H1 (cell line): ENCODE measurements around the gene UVRAG. TPM values are rescaled to one million over a fixed set of nuclear protein-coding genes. Genes with fewer than 3 reads are reported as not detected.
"Not testable (repeated sequence)": the region's sequence is repeated elsewhere in the genome, so short reads cannot be mapped to it uniquely, and the experiment has no call there.

Experiments used
- CTCF ChIA-PET: fragments of 300-600 bp; sonication (Branson Sonifier 250); formaldehyde crosslinking; loops from one replicate; lab custom pipeline; 2021; ENCODE audit not compliant: partially characterized antibody; lab: Charles Lee
- POLR2A ChIA-PET: fragments of 300-600 bp; sonication (Branson Sonifier 250); formaldehyde crosslinking; loops from one replicate; lab custom pipeline; 2021; ENCODE audit warnings: inconsistent platforms; ENCODE audit not compliant: partially characterized antibody; lab: Charles Lee
- DNase-seq, 2 experiments: peaks; one replicate each; pipeline versions ENCODE4 v3.0.0 to v3.0.0-alpha.2; 2010 to 2022; ENCODE audit warnings: low spot score in 2 of 2, low read depth in 1 of 2, mixed read lengths in 1 of 2
- FAIRE-seq: peaks from 2 replicates; lab custom pipeline; 2011; peaks lifted over from hg19 to GRCh38; lab: Jason Lieb, UNC
- H2AFZ ChIP-seq: 2 replicates; pipeline ENCODE4 v1.8.1; 2012; ENCODE audit warnings: low read length, inconsistent platforms
- H2AK5ac ChIP-seq: 2 replicates; pipeline ENCODE4 v1.6.1; 2013; ENCODE audit warnings: low read depth, low read length
- H2BK120ac ChIP-seq: replicated peaks from 2 replicates; pipeline ENCODE3; 2013; ENCODE audit warnings: low read depth, low read length, inconsistent platforms
- H2BK12ac ChIP-seq: 2 replicates; pipeline ENCODE4 v1.6.1; 2013; ENCODE audit warnings: low read depth, low read length
- H2BK15ac ChIP-seq: 2 replicates; pipeline ENCODE4 v1.6.1; 2013; ENCODE audit warnings: low read length
- H2BK20ac ChIP-seq: 2 replicates; pipeline ENCODE4 v1.6.1; 2013; ENCODE audit warnings: low read length
- H2BK5ac ChIP-seq: 2 replicates; pipeline ENCODE4 v1.6.1; 2013; ENCODE audit warnings: low read depth, low read length
- H3K14ac ChIP-seq: 2 replicates; pipeline ENCODE4 v1.6.1; 2013; ENCODE audit warnings: inconsistent platforms; ENCODE audit not compliant: insufficient read length
- H3K18ac ChIP-seq: 2 replicates; pipeline ENCODE4 v1.6.1; 2013; ENCODE audit warnings: low read length; ENCODE audit errors: extremely low read depth
- H3K23ac ChIP-seq: 2 replicates; pipeline ENCODE4 v1.6.1; 2013; ENCODE audit warnings: inconsistent platforms; ENCODE audit not compliant: insufficient read length
- H3K23me2 ChIP-seq: 2 replicates; pipeline ENCODE4 v1.6.1; 2013; ENCODE audit warnings: low read depth, low read length
- H3K27ac ChIP-seq: 2 replicates; pipeline ENCODE4 v1.6.1; 2011; ENCODE audit warnings: low read depth, low read length, inconsistent platforms
- H3K27me3 ChIP-seq, 4 experiments: replicated peaks in 1 of 4; 1 replicate in 1 of 4; 2 replicates in 3 of 4; pipeline versions ENCODE4 v1.6.1 to v1.8.1; 2011 to 2013; ENCODE audit warnings: low read length in 3 of 4, mild to moderate bottlenecking in 3 of 4, inconsistent platforms in 2 of 4, mixed read lengths in 2 of 4, moderate library complexity in 1 of 4; ENCODE audit not compliant: control insufficient read depth in 3 of 4, insufficient read depth in 3 of 4; ENCODE audit errors: extremely low read depth in 1 of 4
- H3K36me3 ChIP-seq, 4 experiments: 2 replicates each; pipeline versions ENCODE4 v1.6.1 to v1.8.1; 2011 to 2013; ENCODE audit warnings: mild to moderate bottlenecking in 4 of 4, low read length in 3 of 4, moderate library complexity in 2 of 4, control low read depth in 1 of 4, inconsistent platforms in 1 of 4; ENCODE audit not compliant: insufficient read depth in 4 of 4, control insufficient read depth in 2 of 4
- H3K4ac ChIP-seq: replicated peaks from 2 replicates; pipeline ENCODE3; 2013; ENCODE audit warnings: low read length, low read depth, mixed read lengths, inconsistent platforms; ENCODE audit not compliant: insufficient read length
- H3K4me1 ChIP-seq, 4 experiments: replicated peaks in 1 of 4; 1 replicate in 1 of 4; 2 replicates in 3 of 4; pipeline versions ENCODE4 v1.6.1 to v1.8.1; 2011 to 2013; ENCODE audit warnings: low read length in 3 of 4, inconsistent platforms in 2 of 4, mixed read lengths in 1 of 4; ENCODE audit not compliant: insufficient read depth in 4 of 4, control insufficient read depth in 3 of 4
- H3K4me2 ChIP-seq, 2 experiments: 2 replicates each; pipeline versions ENCODE4 v1.6.1 to v1.8.1; 2011 to 2013; ENCODE audit warnings: low read depth in 2 of 2, low read length in 2 of 2, control low read depth in 1 of 2, inconsistent platforms in 1 of 2, mild to moderate bottlenecking in 1 of 2; ENCODE audit not compliant: insufficient read depth in 1 of 2
- H3K4me3 ChIP-seq, 4 experiments: fragments of 200-600, 300-600 bp in 1 of 4; sonication (generic), shearing (Covaris generic), sonication (Bioruptor Twin) in 1 of 4; 2 replicates each; pipeline versions ENCODE4 v1.5.1 to v1.8.1; 2011 to 2016; ENCODE audit warnings: low read length in 4 of 4, low read depth in 3 of 4, control low read depth in 2 of 4, inconsistent platforms in 2 of 4, mild to moderate bottlenecking in 2 of 4, mixed read lengths in 1 of 4, moderate library complexity in 1 of 4; ENCODE audit not compliant: insufficient read depth in 2 of 4; ENCODE audit errors: extremely low read depth in 1 of 4
- H3K56ac ChIP-seq: replicated peaks from 2 replicates; pipeline ENCODE3; 2013; ENCODE audit warnings: low read depth, mild to moderate bottlenecking, mixed read lengths, low read length, inconsistent platforms; ENCODE audit not compliant: insufficient read length
- H3K79me1 ChIP-seq: 2 replicates; pipeline ENCODE4 v1.6.1; 2013; ENCODE audit warnings: low read depth, low read length, control low read depth
- H3K79me2 ChIP-seq, 2 experiments: 2 replicates each; pipeline versions ENCODE4 v1.6.1 to v1.8.1; 2012 to 2013; ENCODE audit warnings: low read length in 2 of 2, mild to moderate bottlenecking in 2 of 2, inconsistent platforms in 1 of 2; ENCODE audit not compliant: insufficient read depth in 2 of 2, control insufficient read depth in 1 of 2
- H3K9ac ChIP-seq, 4 experiments: replicated peaks in 1 of 4; 1 replicate in 1 of 4; 2 replicates in 3 of 4; pipeline versions ENCODE4 v1.6.1 to v1.8.1; 2011 to 2013; ENCODE audit warnings: low read depth in 3 of 4, low read length in 3 of 4, control low read depth in 2 of 4, mild to moderate bottlenecking in 2 of 4, moderate library complexity in 2 of 4, inconsistent platforms in 1 of 4; ENCODE audit errors: extremely low read depth in 1 of 4
- H3K9me3 ChIP-seq, 2 experiments: 2 replicates each; pipeline versions ENCODE4 v1.6.1 to v1.8.1; 2012 to 2013; ENCODE audit warnings: mild to moderate bottlenecking in 2 of 2, moderate library complexity in 2 of 2, control low read depth in 1 of 2, inconsistent platforms in 1 of 2, low read depth in 1 of 2, low read length in 1 of 2, mixed read lengths in 1 of 2; ENCODE audit not compliant: insufficient read depth in 2 of 2
- H4K20me1 ChIP-seq, 2 experiments: replicated peaks in 1 of 2; 2 replicates each; pipeline versions ENCODE3 to v1.8.1; 2011 to 2013; ENCODE audit warnings: inconsistent platforms in 2 of 2, low read length in 2 of 2, mild to moderate bottlenecking in 1 of 2; ENCODE audit not compliant: insufficient read depth in 2 of 2, control insufficient read depth in 1 of 2
- H4K5ac ChIP-seq: 2 replicates; pipeline ENCODE4 v1.6.1; 2013; ENCODE audit warnings: low read length, low read depth, mixed read lengths, inconsistent platforms; ENCODE audit not compliant: insufficient read length
- H4K8ac ChIP-seq: 2 replicates; pipeline ENCODE4 v1.8.0; 2013; ENCODE audit warnings: mild to moderate bottlenecking, moderate library complexity, low read length, inconsistent platforms; ENCODE audit not compliant: insufficient read depth; ENCODE audit errors: extremely low read depth
- H4K91ac ChIP-seq: replicated peaks from 2 replicates; pipeline ENCODE3; 2013; ENCODE audit warnings: low read length, mixed read lengths, inconsistent platforms; ENCODE audit not compliant: insufficient read length
- WGBS, 2 experiments: shearing (Covaris generic) in 1 of 2; methylation state at CpG; one replicate each; pipeline versions ENCODE4 v1.1.6 to v1.1.7; 2013 to 2015; ENCODE audit warnings: low lambda C conversion rate in 2 of 2, mixed read lengths in 2 of 2, inconsistent platforms in 1 of 2, low coverage in 1 of 2, missing lambda C conversion rate in 1 of 2; ENCODE audit not compliant: insufficient replicate concordance in 2 of 2, insufficient coverage in 1 of 2, insufficient read length in 1 of 2; ENCODE audit errors: extremely low coverage in 1 of 2, missing lambda C conversion rate in 1 of 2; 5-methylcytosine and 5-hydroxymethylcytosine counted together
- polyA plus RNA-seq, 7 experiments: library from polyadenylated mRNA; depleted of rRNA in 3 of 7; stranded (reverse) in 5 of 7; unstranded in 2 of 7; fragments of >200 nt in 5 of 7; fragments of 200-250 nt in 2 of 7; gene quantifications; 1 replicate in 5 of 7; 2 replicates in 1 of 7; 4 replicates in 1 of 7; pipeline versions ENCODE4 v1.2.1 to v1.2.3, GENCODE V29; 2011 to 2013; ENCODE audit warnings: missing spikeins in 2 of 7, mixed read lengths in 2 of 7
- total RNA-seq: library from RNA; stranded (reverse); fragmentation: NEBNext Ultra II Directional; extraction: Animal tissue kit (Norgen Biotek cat#: 25700); gene quantifications from 2 replicates; pipeline ENCODE4 v1.2.1, GENCODE V29; 2021

Gene UVRAG
- total and polyA plus RNA-seq, 2 of the 8 experiments (the other 6 are each of a cell fraction or from before 2014, with no cell fraction given) = 5.5 to 14.7 TPM

DNA sequence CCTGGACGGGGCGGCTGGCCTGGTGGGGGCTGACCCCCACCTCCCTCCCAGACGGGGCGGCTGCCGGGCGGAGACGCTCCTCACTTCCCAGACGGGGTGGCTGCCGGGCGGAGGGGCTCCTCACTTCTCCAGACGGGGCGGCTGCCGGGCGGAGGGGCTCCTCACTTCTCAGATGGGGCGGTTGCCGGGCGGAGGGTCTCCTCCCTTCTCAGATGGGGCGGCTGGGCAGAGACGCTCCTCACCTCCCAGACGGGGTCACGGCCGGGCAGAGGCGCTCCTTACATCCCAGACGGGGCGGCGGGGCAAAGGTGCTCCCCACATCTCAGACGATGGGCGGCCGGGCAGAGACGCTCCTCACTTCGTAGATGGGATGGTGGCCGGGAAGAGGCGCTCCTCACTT lies 62.9 kb downstream of the UVRAG start:
- FAIRE-seq, H4K5ac ChIP-seq, H4K91ac ChIP-seq: not testable (repeated sequence)

More for the DNA sequence above, 62.9 kb downstream of the UVRAG start:
- H3K9me3 ChIP-seq, H4K20me1 ChIP-seq, H4K8ac ChIP-seq, H2BK12ac ChIP-seq, DNase-seq, H2AFZ ChIP-seq, H3K4ac ChIP-seq, H3K4me1 ChIP-seq, H2BK20ac ChIP-seq, H3K4me2 ChIP-seq, H3K18ac ChIP-seq, CTCF ChIA-PET, H3K79me2 ChIP-seq, H3K4me3 ChIP-seq, H2BK15ac ChIP-seq, H3K23ac ChIP-seq, H3K23me2 ChIP-seq, H3K79me1 ChIP-seq, H3K27me3 ChIP-seq, H3K56ac ChIP-seq, H2BK120ac ChIP-seq, H3K27ac ChIP-seq, H3K14ac ChIP-seq, H3K36me3 ChIP-seq, H3K9ac ChIP-seq, H2BK5ac ChIP-seq, H2AK5ac ChIP-seq: not testable (repeated sequence)
- POLR2A ChIA-PET = interaction anchor here (1.0 kb wide), 1 partner anchor 19 kb away, joined by 3 read pairs; no protein-coding TSS in a partner anchor
- 100% methylated on average over 7 of the region's 33 CpGs; no CpG with 5 or more reads in 1 of the 2 experiments for WGBS, 2 experiments
